Breast epithelium (tissue), 4 donors: ENCODE measurements around the gene GPN2. TPM values are rescaled to one million over a fixed set of nuclear protein-coding genes. Genes with fewer than 3 reads are reported as not detected.
"Not testable (repeated sequence)": the region's sequence is repeated elsewhere in the genome, so short reads cannot be mapped to it uniquely, and the experiment has no call there.

Experiments used
- DNase-seq, 2 donors: peaks; one replicate each; pipeline ENCODE4 v3.0.0-alpha.2; 2019; ENCODE audit warnings: low spot score in 2 of 2
- H3K27ac ChIP-seq, 2 donors: fragments of 200-600 bp; sonication (generic) in 1 of 2; one replicate each; pipeline ENCODE4 v1.5.1; 2016 to 2019; ENCODE audit warnings: mild to moderate bottlenecking in 1 of 2
- H3K27me3 ChIP-seq, 2 donors: fragments of 200-600 bp; sonication (generic) in 1 of 2; one replicate each; pipeline versions ENCODE4 v1.5.1 to v1.6.0; 2017 to 2019; ENCODE audit warnings: control low read depth in 1 of 2, mild to moderate bottlenecking in 1 of 2
- H3K36me3 ChIP-seq: fragments of 200-600 bp; one replicate; pipeline ENCODE4 v1.5.1; 2019
- H3K4me1 ChIP-seq, 2 donors: fragments of 200-600 bp; sonication (generic); one replicate each; pipeline ENCODE4 v1.5.1; 2016 to 2019; ENCODE audit warnings: control low read depth in 1 of 2
- H3K4me3 ChIP-seq, 3 donors: fragments of 200-600 bp; sonication (generic); 1 replicate in 2 of 3; 2 replicates in 1 of 3; pipeline ENCODE4 v1.5.1; 2016 to 2019; ENCODE audit warnings: mild to moderate bottlenecking in 3 of 3, moderate library complexity in 2 of 3
- H3K9me3 ChIP-seq, 2 donors: fragments of 200-600 bp; sonication (generic) in 1 of 2; one replicate each; pipeline ENCODE4 v1.5.1; 2016 to 2019; ENCODE audit warnings: control low read depth in 1 of 2
- POLR2A ChIP-seq: fragments of 450-650 bp; IDR thresholded peaks from one replicate; pipeline ENCODE4 v1.6.1; 2016; ENCODE audit warnings: antibody characterized with exemption, mild to moderate bottlenecking, moderate library complexity
- POLR2AphosphoS5 ChIP-seq, 3 donors: sonication (generic); formaldehyde crosslinking; IDR thresholded peaks; one replicate each; pipeline ENCODE4 v1.6.1; 2017; ENCODE audit warnings: antibody characterized with exemption in 3 of 3
- intact Hi-C: fragments of 100-400 bp; cut with DNase I; formaldehyde crosslinking; loops from one replicate; pipeline ENCODE4 v1.15.1; 2023; ENCODE audit warnings: low total_unique reads
- total RNA-seq, 3 donors: library from RNA; depleted of rRNA; stranded (reverse); fragments of >200 nt; gene quantifications; one replicate each; pipeline ENCODE4 v1.1.0, GENCODE V29; 2016
- TF ChIP-seq, protein P1 (sequence below), 3 donors: fragments of 450-650 bp; IDR thresholded peaks; one replicate each; pipeline ENCODE4 v1.5.1; 2016 to 2017; ENCODE audit warnings: antibody characterized with exemption in 3 of 3, mild to moderate bottlenecking in 3 of 3, moderate library complexity in 3 of 3

Gene GPN2
- total RNA-seq, 3 donors from 2014 or later: 8.5 to 17.7 (median 13.4) TPM

DNA sequence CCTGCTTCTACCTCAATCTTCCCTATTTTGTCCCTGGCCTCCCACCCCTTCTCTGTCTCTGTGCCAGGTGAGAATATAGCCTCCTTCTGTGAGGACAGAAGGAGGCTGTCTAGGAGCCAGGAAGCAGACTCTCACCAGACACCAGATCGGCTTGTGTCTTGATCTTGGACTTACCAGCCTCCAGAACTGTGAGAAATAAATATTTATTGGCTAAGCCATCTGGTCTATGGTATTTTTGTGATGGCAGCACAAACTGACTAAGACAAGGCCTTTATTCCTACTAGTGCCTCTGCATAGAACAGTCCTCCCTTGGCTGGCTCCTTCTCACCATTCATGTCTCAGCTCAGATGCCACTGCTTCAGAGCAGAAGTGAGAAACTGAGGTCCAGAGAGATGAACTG lies 1.9 kb downstream of the GPN2 start:
- intact Hi-C loops: loop anchor here (10.0 kb wide), 1 partner anchor 93 kb away; no protein-coding TSS in a partner anchor
- H3K36me3 ChIP-seq: peaks cover 2% of the 10 kb centered on the region

DNA sequence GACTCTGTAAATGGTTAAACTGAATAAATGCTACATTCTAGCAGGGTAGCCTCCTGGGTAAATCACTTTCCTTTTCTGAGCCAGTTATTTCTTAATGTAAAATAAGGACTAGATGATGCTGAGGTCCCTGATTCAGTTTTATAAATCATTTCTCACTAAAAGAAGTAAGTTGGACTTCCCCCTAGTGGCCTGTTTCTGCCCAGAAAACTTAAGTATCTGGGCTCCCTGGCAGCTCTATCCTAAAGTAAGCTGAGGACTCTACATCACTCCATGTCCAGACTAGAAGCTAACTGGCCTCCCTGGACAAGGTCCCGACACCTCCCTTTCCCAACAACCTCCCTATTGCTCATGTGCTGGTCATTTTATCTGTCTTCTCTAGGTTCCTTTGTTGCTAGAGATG lies 3.0 kb downstream of the GPN2 start:
- intact Hi-C loops: loop anchor here (10.0 kb wide), 1 partner anchor 92 kb away; no protein-coding TSS in a partner anchor
- Histone ChIP-seq H3K4me1 (peaks cover 9 to 13% of the 10 kb centered on the region in 2 donors), H3K27me3 (no peaks in the 10 kb centered on the region), H3K9me3 (no peaks in the 10 kb centered on the region), H3K27ac (no peak overlapping the region), H3K4me3 (no peak overlapping the region), H3K36me3 (peaks cover 10% of the 10 kb centered on the region)
- DNase-seq: no peak
- TF ChIP-seq POLR2AphosphoS5 (IDR thresholded peaks at IDR 0.05): no peak
- TF ChIP-seq, protein P1, sequence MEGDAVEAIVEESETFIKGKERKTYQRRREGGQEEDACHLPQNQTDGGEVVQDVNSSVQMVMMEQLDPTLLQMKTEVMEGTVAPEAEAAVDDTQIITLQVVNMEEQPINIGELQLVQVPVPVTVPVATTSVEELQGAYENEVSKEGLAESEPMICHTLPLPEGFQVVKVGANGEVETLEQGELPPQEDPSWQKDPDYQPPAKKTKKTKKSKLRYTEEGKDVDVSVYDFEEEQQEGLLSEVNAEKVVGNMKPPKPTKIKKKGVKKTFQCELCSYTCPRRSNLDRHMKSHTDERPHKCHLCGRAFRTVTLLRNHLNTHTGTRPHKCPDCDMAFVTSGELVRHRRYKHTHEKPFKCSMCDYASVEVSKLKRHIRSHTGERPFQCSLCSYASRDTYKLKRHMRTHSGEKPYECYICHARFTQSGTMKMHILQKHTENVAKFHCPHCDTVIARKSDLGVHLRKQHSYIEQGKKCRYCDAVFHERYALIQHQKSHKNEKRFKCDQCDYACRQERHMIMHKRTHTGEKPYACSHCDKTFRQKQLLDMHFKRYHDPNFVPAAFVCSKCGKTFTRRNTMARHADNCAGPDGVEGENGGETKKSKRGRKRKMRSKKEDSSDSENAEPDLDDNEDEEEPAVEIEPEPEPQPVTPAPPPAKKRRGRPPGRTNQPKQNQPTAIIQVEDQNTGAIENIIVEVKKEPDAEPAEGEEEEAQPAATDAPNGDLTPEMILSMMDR (IDR thresholded peaks at IDR 0.05): peak in 1 of 3 donors; percentile 13

More for the DNA sequence above, 1.9 kb downstream of the GPN2 start:
- no peak overlapping the region for H3K27ac ChIP-seq
- H3K4me3 ChIP-seq: no peak overlapping the region
- DNase-seq: no peak
- TF ChIP-seq, protein P1 (IDR thresholded peaks at IDR 0.05): no peak
- no peak for TF ChIP-seq POLR2A
- TF ChIP-seq POLR2AphosphoS5 (IDR thresholded peaks at IDR 0.05): no peak
- H3K4me1 ChIP-seq: peaks cover 9 to 13% of the 10 kb centered on the region in 2 donors
- no peaks in the 10 kb centered on the region for H3K9me3 ChIP-seq
- no peaks in the 10 kb centered on the region for H3K27me3 ChIP-seq

DNA sequence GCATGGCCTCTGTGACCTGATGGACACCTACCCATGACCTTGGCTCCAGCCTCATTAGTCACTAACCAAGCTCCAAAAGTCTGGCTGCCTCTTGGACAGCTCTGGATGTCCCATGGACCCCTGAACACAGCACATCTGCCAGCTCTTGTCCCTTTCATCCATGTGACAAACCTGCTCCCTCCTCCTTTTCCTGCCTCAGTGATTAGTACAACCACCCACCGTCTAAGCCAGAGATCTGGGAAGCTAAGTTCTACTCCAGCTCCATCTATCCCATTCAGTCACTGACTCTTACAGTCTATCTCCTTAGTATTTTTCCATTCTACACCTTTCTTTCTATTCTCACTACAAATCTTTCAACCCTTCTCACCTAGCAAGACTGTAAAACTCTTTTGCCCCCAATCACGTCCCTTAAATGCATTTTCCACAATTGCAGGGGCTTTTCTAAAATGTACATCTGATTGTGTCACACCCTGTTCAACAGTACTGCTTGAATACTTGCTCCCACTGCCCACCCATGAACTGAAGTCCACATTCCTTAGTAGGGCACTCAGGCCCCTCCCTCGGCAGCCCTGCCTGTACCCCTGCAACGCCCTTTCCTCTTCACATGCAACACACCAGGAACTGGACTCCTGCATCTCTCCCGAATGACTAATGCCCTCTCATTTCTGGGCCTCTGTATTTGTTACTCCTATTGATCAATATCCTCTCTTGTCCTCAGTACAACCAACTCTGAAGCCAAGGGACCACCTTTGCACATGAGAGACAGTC lies 7.2 kb downstream of the GPN2 start:
- H3K36me3 ChIP-seq: peaks cover 10% of the 10 kb centered on the region

DNA sequence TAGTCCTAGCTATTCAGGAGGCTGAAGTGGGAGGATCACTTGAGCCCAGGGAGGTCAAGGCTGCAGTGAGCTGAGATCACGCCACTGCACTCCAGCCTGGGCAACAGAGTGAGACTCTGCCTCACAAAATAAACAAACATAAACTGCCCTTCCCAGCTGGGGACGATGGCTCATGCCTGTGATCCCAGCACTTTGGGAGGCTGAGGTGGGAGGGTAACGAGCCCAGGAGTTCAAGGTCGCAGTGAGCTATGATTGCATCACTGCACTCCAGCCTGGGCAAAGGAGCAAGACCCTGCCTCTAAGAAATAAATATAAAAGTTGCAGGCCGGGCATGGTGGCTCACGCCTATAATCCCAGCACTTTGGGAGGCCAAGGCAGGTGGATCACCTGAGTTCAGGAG lies 8.5 kb downstream of the GPN2 start:
- H3K27me3 ChIP-seq, DNase-seq, H3K9me3 ChIP-seq, H3K4me1 ChIP-seq, H3K4me3 ChIP-seq, H3K27ac ChIP-seq: not testable (repeated sequence)
- H3K36me3 ChIP-seq: peaks cover 10% of the 10 kb centered on the region
- intact Hi-C loops: loop anchor here (10.0 kb wide), 1 partner anchor 87 kb away; no protein-coding TSS in a partner anchor

More for the DNA sequence above, 7.2 kb downstream of the GPN2 start:
- Histone ChIP-seq H3K4me3 (no peak overlapping the region), H3K4me1 (no peaks in the 10 kb centered on the region), H3K27ac (no peak overlapping the region), H3K27me3 (no peaks in the 10 kb centered on the region), H3K9me3 (no peaks in the 10 kb centered on the region)
- TF ChIP-seq POLR2A: no peak
- TF ChIP-seq, protein P1 (IDR thresholded peaks at IDR 0.05): no peak
- no peak for TF ChIP-seq POLR2AphosphoS5 (IDR thresholded peaks at IDR 0.05)
- DNase-seq: no peak
- intact Hi-C loops: loop anchor here (10.0 kb wide), 1 partner anchor 88 kb away; no protein-coding TSS in a partner anchor

DNA sequence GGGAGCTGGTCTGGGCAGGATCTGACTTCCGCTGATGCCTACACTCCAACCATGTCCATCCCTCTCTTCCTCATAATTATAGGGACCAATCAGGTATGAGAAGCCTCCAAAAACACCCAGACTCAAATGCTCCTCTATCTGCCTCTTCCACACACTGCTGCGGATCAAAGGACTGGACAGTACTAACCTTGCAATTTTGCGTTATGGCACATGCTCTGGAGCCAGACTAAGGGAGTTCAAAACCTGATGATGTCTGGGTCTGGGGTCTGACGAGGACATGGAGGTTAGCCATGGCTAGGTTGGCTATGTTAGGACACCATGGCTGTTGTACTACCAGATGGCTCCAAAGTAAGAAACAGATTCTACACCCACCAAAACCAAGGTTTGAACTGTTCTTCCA lies 10.3 kb downstream of the GPN2 start:
- intact Hi-C loops: loop anchor here (10.0 kb wide), 1 partner anchor 85 kb away; no protein-coding TSS in a partner anchor
- no peaks in the 10 kb centered on the region for H3K27me3 ChIP-seq
- peaks cover 10% of the 10 kb centered on the region for H3K36me3 ChIP-seq
- H3K4me1 ChIP-seq: no peaks in the 10 kb centered on the region
- no peak for DNase-seq
- no peak overlapping the region for H3K4me3 ChIP-seq
- TF ChIP-seq POLR2A: no peak
- no peak for TF ChIP-seq POLR2AphosphoS5 (IDR thresholded peaks at IDR 0.05)
- TF ChIP-seq, protein P1 (IDR thresholded peaks at IDR 0.05): no peak
- H3K9me3 ChIP-seq: no peaks in the 10 kb centered on the region
- H3K27ac ChIP-seq: no peak overlapping the region
